Spleen (tissue), 7 donors: ENCODE data around the gene DNAJB7.

Experiments
- CTCF ChIP-seq, 11 experiments: fragments of 200-600 bp in 7 of 11; fragments of 450-650 bp in 4 of 11; sonication (generic) in 4 of 11; IDR thresholded peaks in 8 of 11; conservative IDR thresholded peaks in 3 of 11; 1 replicate in 7 of 11; 2 replicates in 4 of 11; pipeline versions ENCODE4 v1.4.0 to v1.8.0; 2016 to 2021; ENCODE audit warnings: antibody characterized with exemption in 11 of 11, inconsistent platforms in 4 of 11, mild to moderate bottlenecking in 1 of 11
- POLR2A ChIP-seq, 3 donors: fragments of 450-650 bp; IDR thresholded peaks; one replicate each; pipeline ENCODE4 v1.5.1; 2017; ENCODE audit warnings: antibody characterized with exemption in 3 of 3, mild to moderate bottlenecking in 1 of 3
- donor health status: DM: no; HTN: no; CAD: no; lungs with moderate emphysema.
- donor health status: DM: no; HTN: no; CAD: no.
- donor health status: DM: no; HTN: no; CAD: no.

DNA sequence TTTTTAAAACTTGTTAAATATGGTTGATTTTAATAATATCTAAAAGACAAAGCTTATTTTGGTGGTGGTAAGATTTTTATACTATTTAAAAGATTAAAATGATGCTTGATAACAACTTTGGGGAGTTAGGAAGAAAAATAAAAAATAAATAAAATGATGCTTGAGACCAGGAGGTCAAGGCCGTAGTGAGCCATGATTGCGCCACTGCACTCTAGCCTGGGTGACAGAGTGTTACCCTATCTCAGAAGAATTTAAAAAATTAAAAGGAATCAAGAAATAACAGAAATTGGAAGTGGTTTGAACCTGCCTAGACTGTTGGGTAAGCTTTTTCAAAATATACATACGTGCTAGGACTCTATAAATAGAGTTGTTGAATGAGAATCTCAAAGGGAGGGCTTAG is 12.1 kb upstream of the DNAJB7 start:
- TF ChIP-seq CTCF (IDR thresholded peaks at IDR 0.05 in 8 of 11, conservative IDR thresholded peaks at IDR 0.05 in 3 of 11) (no peak), POLR2A (IDR thresholded peaks at IDR 0.05) (no peak)
